C4-2B (cell line): ENCODE results near the gene FKBP14.

ENCODE experiments used
- ZFX ChIP-seq: fragments of 450-650 bp; IDR thresholded peaks from 2 replicates; pipeline ENCODE4 v1.6.1; 2017
- TF ChIP-seq, protein P1 (sequence below): fragments of 450-650 bp; conservative IDR thresholded peaks from 2 replicates; pipeline ENCODE4 v1.5.1; 2017; ENCODE audit warnings: mild to moderate bottlenecking

DNA sequence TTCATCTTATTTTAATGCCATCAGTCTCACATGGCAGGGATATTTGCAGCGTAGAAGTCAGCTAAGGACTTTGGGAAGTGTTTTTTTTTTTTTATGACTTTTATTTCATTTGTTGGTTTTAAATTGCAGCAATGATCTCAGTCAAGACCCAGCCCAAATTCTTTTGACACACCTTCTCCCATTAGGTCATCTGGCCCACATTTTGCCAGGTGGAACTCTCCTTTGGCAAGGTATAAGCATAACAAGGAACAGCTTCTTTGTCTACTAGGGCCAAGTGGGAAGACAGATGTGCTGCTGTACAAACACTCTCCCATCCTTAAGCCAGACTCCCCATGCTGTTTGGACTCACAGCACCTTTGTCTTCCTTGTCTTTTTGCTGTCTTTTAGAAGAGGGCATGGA, 43.5 kb upstream of the FKBP14 start:
- TF ChIP-seq, protein P1, sequence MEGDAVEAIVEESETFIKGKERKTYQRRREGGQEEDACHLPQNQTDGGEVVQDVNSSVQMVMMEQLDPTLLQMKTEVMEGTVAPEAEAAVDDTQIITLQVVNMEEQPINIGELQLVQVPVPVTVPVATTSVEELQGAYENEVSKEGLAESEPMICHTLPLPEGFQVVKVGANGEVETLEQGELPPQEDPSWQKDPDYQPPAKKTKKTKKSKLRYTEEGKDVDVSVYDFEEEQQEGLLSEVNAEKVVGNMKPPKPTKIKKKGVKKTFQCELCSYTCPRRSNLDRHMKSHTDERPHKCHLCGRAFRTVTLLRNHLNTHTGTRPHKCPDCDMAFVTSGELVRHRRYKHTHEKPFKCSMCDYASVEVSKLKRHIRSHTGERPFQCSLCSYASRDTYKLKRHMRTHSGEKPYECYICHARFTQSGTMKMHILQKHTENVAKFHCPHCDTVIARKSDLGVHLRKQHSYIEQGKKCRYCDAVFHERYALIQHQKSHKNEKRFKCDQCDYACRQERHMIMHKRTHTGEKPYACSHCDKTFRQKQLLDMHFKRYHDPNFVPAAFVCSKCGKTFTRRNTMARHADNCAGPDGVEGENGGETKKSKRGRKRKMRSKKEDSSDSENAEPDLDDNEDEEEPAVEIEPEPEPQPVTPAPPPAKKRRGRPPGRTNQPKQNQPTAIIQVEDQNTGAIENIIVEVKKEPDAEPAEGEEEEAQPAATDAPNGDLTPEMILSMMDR, result no peak
- no peak for TF ChIP-seq ZFX
